H9 (cell line): ENCODE data around the gene ZKSCAN5. TPM values are rescaled to one million over a fixed set of nuclear protein-coding genes. Genes with fewer than 3 reads are reported as not detected.

Experiments used
- DNase-seq: peaks from one replicate; pipeline ENCODE4 v3.0.0-alpha.2; 2017
- H2AFZ ChIP-seq: one replicate; pipeline ENCODE4 v1.6.1; 2013; ENCODE audit warnings: mild to moderate bottlenecking, low read length, control low read depth, moderate library complexity
- H2AK5ac ChIP-seq: 2 replicates; pipeline ENCODE4 v1.6.1; 2013; ENCODE audit warnings: low read length, control low read depth, mixed read lengths; ENCODE audit not compliant: insufficient read length
- H2BK120ac ChIP-seq: one replicate; pipeline ENCODE4 v1.6.1; 2013; ENCODE audit warnings: low read depth, mild to moderate bottlenecking, low read length, control low read depth, inconsistent platforms; ENCODE audit not compliant: poor library complexity, severe bottlenecking
- H2BK12ac ChIP-seq: 2 replicates; pipeline ENCODE4 v1.6.1; 2013; ENCODE audit warnings: low read length, control low read depth, mixed read lengths, low read depth; ENCODE audit not compliant: insufficient read length
- H2BK15ac ChIP-seq: 2 replicates; pipeline ENCODE4 v1.6.1; 2013; ENCODE audit warnings: low read depth, low read length, control low read depth
- H2BK20ac ChIP-seq: one replicate; pipeline ENCODE4 v1.6.1; 2013; ENCODE audit warnings: low read depth, mild to moderate bottlenecking, low read length, control low read depth, inconsistent platforms; ENCODE audit not compliant: poor library complexity, severe bottlenecking
- H2BK5ac ChIP-seq: 2 replicates; pipeline ENCODE4 v1.6.1; 2013; ENCODE audit warnings: low read length, control low read depth, mixed read lengths; ENCODE audit not compliant: insufficient read length
- H3K14ac ChIP-seq: 2 replicates; pipeline ENCODE4 v1.6.1; 2013; ENCODE audit warnings: low read length, control low read depth; ENCODE audit not compliant: insufficient read depth
- H3K18ac ChIP-seq: 2 replicates; pipeline ENCODE4 v1.6.1; 2013; ENCODE audit warnings: low read depth, mild to moderate bottlenecking, mixed read lengths, low read length, control low read depth; ENCODE audit not compliant: insufficient read length
- H3K23ac ChIP-seq: 2 replicates; pipeline ENCODE4 v1.6.1; 2013; ENCODE audit warnings: low read length, control low read depth, mixed read lengths, low read depth; ENCODE audit not compliant: insufficient read length
- H3K23me2 ChIP-seq: 2 replicates; pipeline ENCODE4 v1.6.1; 2013; ENCODE audit warnings: low read depth, mild to moderate bottlenecking, mixed read lengths, low read length, control low read depth; ENCODE audit not compliant: insufficient read length, poor library complexity, severe bottlenecking
- H3K27ac ChIP-seq: 2 replicates; pipeline ENCODE4 v1.5.1; 2013; ENCODE audit warnings: low read length, control low read depth, mixed read lengths, low read depth; ENCODE audit not compliant: insufficient read length
- H3K27me3 ChIP-seq: 2 replicates; pipeline ENCODE4 v1.6.1; 2013; ENCODE audit warnings: low read length, control low read depth, inconsistent platforms; ENCODE audit not compliant: insufficient read depth
- H3K4ac ChIP-seq: 2 replicates; pipeline ENCODE4 v1.6.1; 2013; ENCODE audit warnings: low read depth, mild to moderate bottlenecking, control low read depth, inconsistent platforms, low read length, moderate library complexity
- H3K4me1 ChIP-seq: 2 replicates; pipeline ENCODE4 v1.6.1; 2013; ENCODE audit warnings: low read length, control low read depth, inconsistent platforms; ENCODE audit not compliant: insufficient read depth
- H3K4me2 ChIP-seq: 2 replicates; pipeline ENCODE4 v1.6.1; 2013; ENCODE audit warnings: low read length, control low read depth, mixed read lengths; ENCODE audit not compliant: insufficient read length, insufficient read depth
- H3K56ac ChIP-seq: 2 replicates; pipeline ENCODE4 v1.6.1; 2013; ENCODE audit warnings: low read depth, mild to moderate bottlenecking, mixed read lengths, low read length, control low read depth; ENCODE audit not compliant: insufficient read length
- H3K79me1 ChIP-seq: 2 replicates; pipeline ENCODE4 v1.6.1; 2013; ENCODE audit warnings: low read depth, mild to moderate bottlenecking, moderate library complexity, low read length, control low read depth, inconsistent platforms; ENCODE audit not compliant: insufficient read depth, poor library complexity, severe bottlenecking
- H3K79me2 ChIP-seq: 2 replicates; pipeline ENCODE4 v1.6.1; 2013; ENCODE audit warnings: low read length, control low read depth, inconsistent platforms; ENCODE audit not compliant: insufficient read depth
- H3K9ac ChIP-seq: 2 replicates; pipeline ENCODE4 v1.6.1; 2013; ENCODE audit warnings: low read length, control low read depth, mixed read lengths; ENCODE audit not compliant: insufficient read length; ENCODE audit errors: extremely low read depth
- H3K9me3 ChIP-seq: one replicate; pipeline ENCODE4 v1.6.1; 2013; ENCODE audit warnings: low read depth, low read length, inconsistent platforms; ENCODE audit not compliant: control insufficient read depth
- H3T11ph ChIP-seq: one replicate; pipeline ENCODE4 v1.6.1; 2013; ENCODE audit warnings: mild to moderate bottlenecking, low read length, control low read depth, inconsistent platforms
- H4K20me1 ChIP-seq: one replicate; pipeline ENCODE4 v1.6.1; 2013; ENCODE audit not compliant: control insufficient read depth, insufficient read length, insufficient read depth
- H4K5ac ChIP-seq: 2 replicates; pipeline ENCODE4 v1.6.1; 2013; ENCODE audit warnings: low read depth, mild to moderate bottlenecking, mixed read lengths, low read length, control low read depth; ENCODE audit not compliant: insufficient read length
- H4K8ac ChIP-seq: replicated peaks from 2 replicates; pipeline ENCODE4 v1.6.1; 2013; ENCODE audit warnings: low read length, control low read depth, mixed read lengths, low read depth; ENCODE audit not compliant: insufficient read length
- H4K91ac ChIP-seq: 2 replicates; pipeline ENCODE4 v1.6.1; 2013; ENCODE audit warnings: low read depth, mild to moderate bottlenecking, moderate library complexity, mixed read lengths, low read length, control low read depth; ENCODE audit not compliant: insufficient read length
- H3K27ac Mint-ChIP-seq, 3 experiments: 2 replicates in 2 of 3; 3 replicates in 1 of 3; pipeline ENCODE4 v1.8.0; 2020 to 2021; ENCODE audit warnings: mixed read lengths in 3 of 3, mild to moderate bottlenecking in 1 of 3, moderate library complexity in 1 of 3
- H3K27me3 Mint-ChIP-seq: 2 replicates; pipeline ENCODE4 v1.8.0; 2021; ENCODE audit warnings: low read depth, mild to moderate bottlenecking, moderate library complexity, mixed read lengths
- H3K36me3 Mint-ChIP-seq, 3 experiments: 2 replicates in 2 of 3; 3 replicates in 1 of 3; pipeline ENCODE4 v1.8.0; 2020 to 2021; ENCODE audit warnings: low read depth in 3 of 3, mixed read lengths in 3 of 3; ENCODE audit not compliant: insufficient read depth in 1 of 3
- H3K4me1 Mint-ChIP-seq, 2 experiments: 2 replicates each; pipeline ENCODE4 v1.8.0; 2020; ENCODE audit warnings: mixed read lengths in 2 of 2
- H3K4me3 Mint-ChIP-seq, 2 experiments: 2 replicates in 1 of 2; 3 replicates in 1 of 2; pipeline ENCODE4 v1.8.0; 2020 to 2021; ENCODE audit warnings: mild to moderate bottlenecking in 2 of 2, mixed read lengths in 2 of 2, moderate library complexity in 1 of 2
- H3K9me3 Mint-ChIP-seq, 2 experiments: 2 replicates in 1 of 2; 3 replicates in 1 of 2; pipeline ENCODE4 v1.8.0; 2020; ENCODE audit warnings: mild to moderate bottlenecking in 2 of 2, mixed read lengths in 2 of 2, moderate library complexity in 1 of 2
- WGBS: extraction: QIAGEN DNeasy Blood & Tissue Kit; methylation state at CpG from one replicate; pipeline ENCODE4 v1.1.7; 2013; ENCODE audit warnings: missing lambda C conversion rate, low lambda C conversion rate, mixed read lengths; ENCODE audit not compliant: insufficient read length; ENCODE audit errors: extremely low coverage; 5-methylcytosine and 5-hydroxymethylcytosine counted together
- total RNA-seq: library from RNA; stranded (reverse); gene quantifications from 2 replicates; pipeline ENCODE4 v1.2.1, GENCODE V29; 2021
- TF ChIP-seq, protein P1 (sequence below): fragments of 200-600 bp; sonication (generic); conservative IDR thresholded peaks from 3 replicates; pipeline ENCODE4 v1.8.0; 2021; ENCODE audit warnings: antibody characterized with exemption, mild to moderate bottlenecking

Gene ZKSCAN5
- total RNA-seq, 1 experiment from 2014 or later = 16.6 TPM

DNA sequence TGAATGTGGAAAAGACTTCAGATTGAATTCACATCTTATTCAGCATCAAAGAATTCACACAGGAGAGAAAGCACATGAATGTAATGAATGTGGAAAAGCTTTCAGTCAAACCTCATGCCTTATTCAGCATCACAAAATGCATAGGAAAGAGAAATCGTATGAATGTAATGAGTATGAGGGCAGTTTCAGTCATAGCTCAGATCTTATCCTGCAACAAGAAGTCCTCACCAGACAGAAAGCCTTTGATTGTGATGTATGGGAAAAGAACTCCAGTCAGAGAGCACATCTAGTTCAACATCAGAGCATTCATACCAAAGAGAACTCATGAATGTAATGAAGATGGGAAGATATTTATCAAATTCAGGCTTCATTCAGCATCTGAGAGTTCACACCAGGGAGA is 68.8 kb downstream of the ZKSCAN5 start:
- WGBS = no CpG with 5 or more reads among the region's 1 CpG
- Mint-ChIP-seq H3K36me3 (peaks cover 30 to 51% (median 46%) of the 10 kb centered on the region in 3 experiments; a peak in 6 of 7 replicates), H3K4me1 (peaks cover 18 to 27% of the 10 kb centered on the region in 2 experiments), H3K9me3 (no peaks in the 10 kb centered on the region), H3K27me3 (no peaks in the 10 kb centered on the region), H3K27ac (no peak overlapping the region), H3K4me3 (no peak overlapping the region)
- Histone ChIP-seq H2BK20ac (no peak overlapping the region), H3K9me3 (no peaks in the 10 kb centered on the region), H4K8ac (no peak overlapping the region), H4K20me1 (no peaks in the 10 kb centered on the region), H3K9ac (no peak overlapping the region), H3K56ac (no peak overlapping the region), H3K79me1 (no peaks in the 10 kb centered on the region), H3K23me2 (no peaks in the 10 kb centered on the region), H2BK5ac (no peak overlapping the region), H3K4ac (no peak overlapping the region), H3K27me3 (no peaks in the 10 kb centered on the region), H2BK12ac (no peak overlapping the region), H4K5ac (no peak overlapping the region), H2AK5ac (no peak overlapping the region), H3K14ac (no peak overlapping the region), H3T11ph (no peak overlapping the region), H3K18ac (no peak overlapping the region), H2BK15ac (no peak overlapping the region), H3K4me2 (no peak overlapping the region), H3K23ac (no peak overlapping the region), H3K79me2 (peaks cover 1% of the 10 kb centered on the region; the same call in 1 of the 2 replicates), H4K91ac (no peak overlapping the region), H2BK120ac (no peak overlapping the region), H3K4me1 (peaks cover 2% of the 10 kb centered on the region; the same call in 1 of the 2 replicates), H2AFZ (no peak overlapping the region), H3K27ac (no peak overlapping the region)
- TF ChIP-seq, protein P1, sequence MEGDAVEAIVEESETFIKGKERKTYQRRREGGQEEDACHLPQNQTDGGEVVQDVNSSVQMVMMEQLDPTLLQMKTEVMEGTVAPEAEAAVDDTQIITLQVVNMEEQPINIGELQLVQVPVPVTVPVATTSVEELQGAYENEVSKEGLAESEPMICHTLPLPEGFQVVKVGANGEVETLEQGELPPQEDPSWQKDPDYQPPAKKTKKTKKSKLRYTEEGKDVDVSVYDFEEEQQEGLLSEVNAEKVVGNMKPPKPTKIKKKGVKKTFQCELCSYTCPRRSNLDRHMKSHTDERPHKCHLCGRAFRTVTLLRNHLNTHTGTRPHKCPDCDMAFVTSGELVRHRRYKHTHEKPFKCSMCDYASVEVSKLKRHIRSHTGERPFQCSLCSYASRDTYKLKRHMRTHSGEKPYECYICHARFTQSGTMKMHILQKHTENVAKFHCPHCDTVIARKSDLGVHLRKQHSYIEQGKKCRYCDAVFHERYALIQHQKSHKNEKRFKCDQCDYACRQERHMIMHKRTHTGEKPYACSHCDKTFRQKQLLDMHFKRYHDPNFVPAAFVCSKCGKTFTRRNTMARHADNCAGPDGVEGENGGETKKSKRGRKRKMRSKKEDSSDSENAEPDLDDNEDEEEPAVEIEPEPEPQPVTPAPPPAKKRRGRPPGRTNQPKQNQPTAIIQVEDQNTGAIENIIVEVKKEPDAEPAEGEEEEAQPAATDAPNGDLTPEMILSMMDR = no peak
- no peak for DNase-seq
